Neural progenitor cell (in vitro differentiated cells): Measurements from ENCODE around the gene AKIRIN2. TPM values are rescaled to one million over a fixed set of nuclear protein-coding genes. Genes with fewer than 3 reads are reported as not detected.
"Not testable (repeated sequence)": the region's sequence is repeated elsewhere in the genome, so short reads cannot be mapped to it uniquely, and the experiment has no call there.

Experiments
- DNase-seq: peaks from one replicate; pipeline ENCODE4 v3.0.0-alpha.2; 2016; ENCODE audit warnings: low spot score
- H2AFZ ChIP-seq: fragments of 200-600 bp; sonication (generic); replicated peaks from 2 replicates; pipeline ENCODE4 v1.6.1; 2016; ENCODE audit warnings: antibody characterized with exemption
- H3F3A ChIP-seq: fragments of 200-600 bp; sonication (generic); 2 replicates; pipeline ENCODE4 v1.6.1; 2016; ENCODE audit warnings: antibody characterized with exemption, low read depth
- H3K27ac ChIP-seq: fragments of 200-600 bp; sonication (generic); 2 replicates; pipeline ENCODE4 v1.5.1; 2016; ENCODE audit warnings: mild to moderate bottlenecking
- H3K27me3 ChIP-seq: fragments of 200-600 bp; sonication (generic); 2 replicates; pipeline ENCODE4 v1.6.1; 2016; ENCODE audit warnings: mild to moderate bottlenecking, moderate library complexity
- H3K36me3 ChIP-seq: fragments of 200-600 bp; sonication (generic); 2 replicates; pipeline ENCODE4 v1.5.1; 2016
- H3K4me1 ChIP-seq: fragments of 200-600 bp; sonication (generic); 2 replicates; pipeline ENCODE4 v1.6.1; 2016; ENCODE audit warnings: mixed run types
- H3K4me2 ChIP-seq: fragments of 200-600 bp; sonication (generic); 2 replicates; pipeline ENCODE4 v1.6.1; 2016
- H3K4me3 ChIP-seq: fragments of 200-600 bp; sonication (generic); 2 replicates; pipeline ENCODE4 v1.5.1; 2016
- H3K79me2 ChIP-seq: fragments of 200-600 bp; sonication (generic); 2 replicates; pipeline ENCODE4 v1.6.1; 2016; ENCODE audit warnings: low read depth
- H3K9ac ChIP-seq: fragments of 200-600 bp; sonication (generic); 2 replicates; pipeline ENCODE4 v1.6.1; 2016
- H3K9me3 ChIP-seq: fragments of 200-600 bp; sonication (generic); 2 replicates; pipeline ENCODE4 v1.5.1; 2016; ENCODE audit warnings: low read depth
- H4K20me1 ChIP-seq: fragments of 200-600 bp; sonication (generic); 2 replicates; pipeline ENCODE4 v1.6.1; 2016; ENCODE audit warnings: low read depth
- H3K27ac Mint-ChIP-seq: 3 replicates; pipeline ENCODE4 v1.8.0; 2021; ENCODE audit warnings: mixed read lengths
- H3K27me3 Mint-ChIP-seq: 2 replicates; pipeline ENCODE4 v1.8.0; 2022; ENCODE audit warnings: low read depth, mild to moderate bottlenecking, inconsistent platforms, moderate library complexity, mixed read lengths; ENCODE audit not compliant: insufficient read depth
- H3K36me3 Mint-ChIP-seq: 3 replicates; pipeline ENCODE4 v1.8.0; 2021; ENCODE audit warnings: mixed read lengths
- H3K4me1 Mint-ChIP-seq: 3 replicates; pipeline ENCODE4 v1.8.0; 2021; ENCODE audit warnings: mixed read lengths
- H3K4me3 Mint-ChIP-seq: 3 replicates; pipeline ENCODE4 v1.8.0; 2021; ENCODE audit warnings: mild to moderate bottlenecking, moderate library complexity, mixed read lengths
- H3K9me3 Mint-ChIP-seq: 3 replicates; pipeline ENCODE4 v1.8.0; 2020; ENCODE audit warnings: mixed read lengths
- CTCF ChIP-seq: fragments of 200-600 bp; sonication (generic); IDR thresholded peaks from 2 replicates; pipeline ENCODE4 v1.5.1; 2017; ENCODE audit warnings: antibody characterized with exemption, mild to moderate bottlenecking
- EZH2 ChIP-seq: fragments of 200-600 bp; sonication (generic); IDR thresholded peaks from 2 replicates; pipeline ENCODE4 v1.6.1; 2017; ENCODE audit warnings: antibody characterized with exemption, mild to moderate bottlenecking, moderate library complexity
- EZH2phosphoT487 ChIP-seq: fragments of 200-600 bp; sonication (generic); IDR thresholded peaks from 2 replicates; pipeline ENCODE4 v1.6.1; 2017; ENCODE audit warnings: antibody characterized with exemption
- total RNA-seq: library from RNA; depleted of rRNA; stranded (reverse); fragments of >200 nt; gene quantifications from 2 replicates; pipeline ENCODE4 v1.2.3, GENCODE V29; 2015; ENCODE audit warnings: low replicate concordance

The AKIRIN2 gene
- total RNA-seq, 1 donor from 2014 or later = 76.7 TPM

- Mint-ChIP-seq H3K27ac (no peak overlapping the region), H3K9me3 (no peaks in the 10 kb centered on the region), H3K4me3 (no peak overlapping the region), H3K4me1 (peaks cover 5% of the 10 kb centered on the region), H3K27me3 (peaks cover 1% of the 10 kb centered on the region), H3K36me3 (no peaks in the 10 kb centered on the region)
- Histone ChIP-seq H4K20me1 (no peaks in the 10 kb centered on the region), H3K9ac (no peak overlapping the region), H3K4me1 (no peaks in the 10 kb centered on the region), H3K79me2 (no peaks in the 10 kb centered on the region), H3K36me3 (no peaks in the 10 kb centered on the region), H2AFZ (no peak overlapping the region), H3K27ac (no peak overlapping the region), H3K4me2 (no peak overlapping the region), H3F3A (no peaks in the 10 kb centered on the region), H3K9me3 (no peaks in the 10 kb centered on the region), H3K4me3 (no peak overlapping the region), H3K27me3 (no peaks in the 10 kb centered on the region)
- no peak for DNase-seq
- TF ChIP-seq CTCF (no peak), EZH2 (no peak), EZH2phosphoT487 (no peak)
These were observed 15.0 kb upstream of the AKIRIN2 start for GRCh38 chr6:87716928-87717614.

GRCh38 chr6:87714093-87714842, 12.2 kb upstream of the AKIRIN2 start:
- no peak overlapping the region for H3K27ac Mint-ChIP-seq
- no peaks in the 10 kb centered on the region for H3K9me3 ChIP-seq
- no peaks in the 10 kb centered on the region for H3K27me3 ChIP-seq
- H3K4me3 ChIP-seq = no peak overlapping the region
- no peak overlapping the region for H3K9ac ChIP-seq
- H3F3A ChIP-seq = no peaks in the 10 kb centered on the region
- no peak for DNase-seq
- no peaks in the 10 kb centered on the region for H4K20me1 ChIP-seq
- H3K4me1 Mint-ChIP-seq = peaks cover 5% of the 10 kb centered on the region
- H3K4me1 ChIP-seq = no peaks in the 10 kb centered on the region
- H3K27me3 Mint-ChIP-seq = no peaks in the 10 kb centered on the region
- H3K4me2 ChIP-seq = no peak overlapping the region
- no peaks in the 10 kb centered on the region for H3K79me2 ChIP-seq
- H3K36me3 Mint-ChIP-seq = no peaks in the 10 kb centered on the region
- H3K27ac ChIP-seq = no peak overlapping the region
- H3K4me3 Mint-ChIP-seq = no peak overlapping the region
- no peaks in the 10 kb centered on the region for H3K36me3 ChIP-seq
- TF ChIP-seq EZH2phosphoT487 = no peak
- TF ChIP-seq CTCF = no peak
- no peak for TF ChIP-seq EZH2
- no peaks in the 10 kb centered on the region for H3K9me3 Mint-ChIP-seq
- no peak overlapping the region for H2AFZ ChIP-seq

GRCh38 chr6:87712713-87713112, 10.7 kb upstream of the AKIRIN2 start:
- DNase-seq = not testable (repeated sequence)

GRCh38 chr6:87710090-87710489, 8.1 kb upstream of the AKIRIN2 start:
- no peaks in the 10 kb centered on the region for H3K4me1 Mint-ChIP-seq
- Histone ChIP-seq H3K4me2 (no peak overlapping the region), H4K20me1 (no peaks in the 10 kb centered on the region), H3F3A (no peaks in the 10 kb centered on the region), H3K9me3 (no peaks in the 10 kb centered on the region), H3K36me3 (no peaks in the 10 kb centered on the region), H3K27me3 (no peaks in the 10 kb centered on the region), H2AFZ (no peak overlapping the region), H3K9ac (no peak overlapping the region), H3K27ac (no peak overlapping the region), H3K4me3 (no peak overlapping the region), H3K79me2 (no peaks in the 10 kb centered on the region), H3K4me1 (no peaks in the 10 kb centered on the region)
- no peak overlapping the region for H3K27ac Mint-ChIP-seq
- H3K4me3 Mint-ChIP-seq = no peak overlapping the region
- DNase-seq = no peak
- TF ChIP-seq EZH2phosphoT487 (no peak), CTCF (no peak), EZH2 (no peak)
- no peaks in the 10 kb centered on the region for H3K9me3 Mint-ChIP-seq
- no peaks in the 10 kb centered on the region for H3K36me3 Mint-ChIP-seq
- peaks cover 2% of the 10 kb centered on the region for H3K27me3 Mint-ChIP-seq

More at GRCh38 chr6:87712713-87713112, 10.7 kb upstream of the AKIRIN2 start:
- not testable (repeated sequence) for H3K4me2 ChIP-seq, H3K27me3 Mint-ChIP-seq, H2AFZ ChIP-seq, H3K27ac ChIP-seq, H3K4me1 ChIP-seq, H3K27me3 ChIP-seq, H3K36me3 ChIP-seq, H3F3A ChIP-seq, H3K36me3 Mint-ChIP-seq, H3K9me3 ChIP-seq, H3K79me2 ChIP-seq, H3K9ac ChIP-seq, H3K4me1 Mint-ChIP-seq, H3K4me3 Mint-ChIP-seq, H3K27ac Mint-ChIP-seq, H3K4me3 ChIP-seq, H4K20me1 ChIP-seq, H3K9me3 Mint-ChIP-seq

- not testable (repeated sequence) for H3K9me3 ChIP-seq, H3K36me3 Mint-ChIP-seq, DNase-seq, H3K4me1 ChIP-seq, H3K27me3 Mint-ChIP-seq, H2AFZ ChIP-seq, H3K4me3 Mint-ChIP-seq, H3K9ac ChIP-seq, H4K20me1 ChIP-seq, H3K4me1 Mint-ChIP-seq, H3K79me2 ChIP-seq, H3K36me3 ChIP-seq, H3K4me3 ChIP-seq, H3K4me2 ChIP-seq, H3F3A ChIP-seq, H3K27ac Mint-ChIP-seq, H3K27me3 ChIP-seq, H3K9me3 Mint-ChIP-seq, H3K27ac ChIP-seq
These were observed 6.8 kb upstream of the AKIRIN2 start for GRCh38 chr6:87708581-87709427.
